Endodermal cell (in vitro differentiated cells): ENCODE data around the gene CEP57L1. TPM values are rescaled to one million over a fixed set of nuclear protein-coding genes. Genes with fewer than 3 reads are reported as not detected.

ENCODE experiments used
- DNase-seq: peaks from one replicate; pipeline ENCODE4 v3.0.0-alpha.2; 2017
- H3K27ac ChIP-seq: 2 replicates; pipeline ENCODE4 v1.5.1; 2013; ENCODE audit warnings: mild to moderate bottlenecking, low read depth, low read length, moderate library complexity
- H3K27me3 ChIP-seq: 2 replicates; pipeline ENCODE4 v1.6.1; 2013; ENCODE audit warnings: mild to moderate bottlenecking, low read length, moderate library complexity; ENCODE audit not compliant: insufficient read depth, control insufficient read depth, poor library complexity, severe bottlenecking
- H3K36me3 ChIP-seq: 2 replicates; pipeline ENCODE4 v1.7.0; 2013; ENCODE audit warnings: mild to moderate bottlenecking, low read length, moderate library complexity; ENCODE audit not compliant: control insufficient read depth, insufficient read depth
- H3K4me1 ChIP-seq: one replicate; pipeline ENCODE4 v1.7.0; 2013; ENCODE audit warnings: low read length; ENCODE audit not compliant: control insufficient read depth, insufficient read depth
- H3K4me3 ChIP-seq: 2 replicates; pipeline ENCODE4 v1.5.1; 2013; ENCODE audit warnings: mild to moderate bottlenecking, low read length, moderate library complexity
- H3K9ac ChIP-seq: 2 replicates; pipeline ENCODE4 v1.6.1; 2013; ENCODE audit warnings: mild to moderate bottlenecking, low read length, moderate library complexity; ENCODE audit not compliant: poor library complexity, severe bottlenecking; ENCODE audit errors: extremely low read depth
- H3K9me3 ChIP-seq: 2 replicates; pipeline ENCODE4 v1.6.1; 2013; ENCODE audit warnings: mild to moderate bottlenecking, low read length, moderate library complexity; ENCODE audit not compliant: control insufficient read depth
- H3K27ac Mint-ChIP-seq: 2 replicates; pipeline ENCODE4 v1.8.0; 2020; ENCODE audit warnings: mixed read lengths
- H3K27me3 Mint-ChIP-seq: 2 replicates; pipeline ENCODE4 v1.8.0; 2021; ENCODE audit warnings: mild to moderate bottlenecking, mixed read lengths; ENCODE audit not compliant: insufficient read depth
- H3K36me3 Mint-ChIP-seq: 2 replicates; pipeline ENCODE4 v1.8.0; 2020; ENCODE audit warnings: low read depth, mixed read lengths
- H3K4me1 Mint-ChIP-seq: 2 replicates; pipeline ENCODE4 v1.8.0; 2020; ENCODE audit warnings: mixed read lengths
- H3K4me3 Mint-ChIP-seq: 2 replicates; pipeline ENCODE4 v1.8.0; 2020; ENCODE audit warnings: mild to moderate bottlenecking, moderate library complexity, mixed read lengths
- H3K9me3 Mint-ChIP-seq: 2 replicates; pipeline ENCODE4 v1.8.0; 2020; ENCODE audit warnings: mild to moderate bottlenecking, mixed read lengths
- WGBS, 2 experiments: methylation state at CpG; one replicate each; pipeline versions ENCODE4 v1.1.5 to v1.1.7; 2013; ENCODE audit warnings: missing lambda C conversion rate in 2 of 2, mixed read lengths in 1 of 2; ENCODE audit not compliant: insufficient coverage in 1 of 2, insufficient read length in 1 of 2; 5-methylcytosine and 5-hydroxymethylcytosine counted together
- total RNA-seq, 2 donors: library from RNA; stranded (reverse); fragmentation: NEBNext Ultra II Directional in 1 of 2; extraction: Animal tissue kit (Norgen Biotek cat#: 25700) in 1 of 2; gene quantifications; 2 replicates in 1 of 2; 3 replicates in 1 of 2; pipeline ENCODE4 v1.2.1, GENCODE V29; 2021
- TF ChIP-seq, protein P1 (sequence below): fragments of 200-600 bp; sonication (generic); conservative IDR thresholded peaks from 2 replicates; pipeline ENCODE4 v1.5.0; 2021; ENCODE audit warnings: antibody characterized with exemption, mild to moderate bottlenecking

The CEP57L1 gene
- total RNA-seq, 2 donors from 2014 or later: 8.4 to 17.6 TPM

DNA sequence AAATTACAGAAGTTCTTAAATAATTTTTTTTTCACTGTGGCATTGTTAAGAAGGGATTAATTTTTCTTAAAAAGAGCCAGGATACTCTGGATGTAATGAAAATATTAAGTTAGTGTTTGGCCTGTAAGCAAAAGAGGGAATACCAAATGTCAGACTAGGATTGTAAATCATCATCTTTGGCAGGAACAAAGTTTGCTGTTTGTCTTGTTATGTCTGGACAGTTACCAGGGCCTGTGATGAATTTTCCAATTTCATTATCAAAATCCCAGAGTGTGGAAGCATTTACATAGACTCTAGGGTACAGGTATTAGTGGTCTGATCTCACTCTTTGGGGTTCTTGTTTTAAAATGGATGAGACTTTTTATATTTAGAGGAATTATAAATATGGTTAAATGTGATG, 26.1 kb downstream of the CEP57L1 start:
- Mint-ChIP-seq H3K4me3 (no peak overlapping the region), H3K27ac (no peak overlapping the region), H3K27me3 (no peaks in the 10 kb centered on the region), H3K9me3 (no peaks in the 10 kb centered on the region), H3K4me1 (peaks cover 7% of the 10 kb centered on the region), H3K36me3 (peaks cover 1% of the 10 kb centered on the region)
- no peaks in the 10 kb centered on the region for H3K36me3 ChIP-seq
- H3K4me3 ChIP-seq: no peak overlapping the region
- H3K9me3 ChIP-seq: no peaks in the 10 kb centered on the region
- no peak overlapping the region for H3K9ac ChIP-seq
- no peaks in the 10 kb centered on the region for H3K27me3 ChIP-seq
- no peaks in the 10 kb centered on the region for H3K4me1 ChIP-seq
- TF ChIP-seq, protein P1, sequence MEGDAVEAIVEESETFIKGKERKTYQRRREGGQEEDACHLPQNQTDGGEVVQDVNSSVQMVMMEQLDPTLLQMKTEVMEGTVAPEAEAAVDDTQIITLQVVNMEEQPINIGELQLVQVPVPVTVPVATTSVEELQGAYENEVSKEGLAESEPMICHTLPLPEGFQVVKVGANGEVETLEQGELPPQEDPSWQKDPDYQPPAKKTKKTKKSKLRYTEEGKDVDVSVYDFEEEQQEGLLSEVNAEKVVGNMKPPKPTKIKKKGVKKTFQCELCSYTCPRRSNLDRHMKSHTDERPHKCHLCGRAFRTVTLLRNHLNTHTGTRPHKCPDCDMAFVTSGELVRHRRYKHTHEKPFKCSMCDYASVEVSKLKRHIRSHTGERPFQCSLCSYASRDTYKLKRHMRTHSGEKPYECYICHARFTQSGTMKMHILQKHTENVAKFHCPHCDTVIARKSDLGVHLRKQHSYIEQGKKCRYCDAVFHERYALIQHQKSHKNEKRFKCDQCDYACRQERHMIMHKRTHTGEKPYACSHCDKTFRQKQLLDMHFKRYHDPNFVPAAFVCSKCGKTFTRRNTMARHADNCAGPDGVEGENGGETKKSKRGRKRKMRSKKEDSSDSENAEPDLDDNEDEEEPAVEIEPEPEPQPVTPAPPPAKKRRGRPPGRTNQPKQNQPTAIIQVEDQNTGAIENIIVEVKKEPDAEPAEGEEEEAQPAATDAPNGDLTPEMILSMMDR: no peak
- no peak overlapping the region for H3K27ac ChIP-seq
- no peak for DNase-seq

- Histone ChIP-seq H3K4me1 (no peaks in the 10 kb centered on the region), H3K27me3 (no peaks in the 10 kb centered on the region), H3K9ac (no peak overlapping the region), H3K4me3 (no peak overlapping the region), H3K9me3 (no peaks in the 10 kb centered on the region), H3K27ac (no peak overlapping the region), H3K36me3 (no peaks in the 10 kb centered on the region)
- WGBS, 2 experiments: 89 to 92% methylated on average over 1 to 2 of the region's 2 CpGs
- Mint-ChIP-seq H3K36me3 (peaks cover 1% of the 10 kb centered on the region), H3K27ac (no peak overlapping the region), H3K9me3 (no peaks in the 10 kb centered on the region), H3K4me1 (peaks cover 3% of the 10 kb centered on the region), H3K4me3 (no peak overlapping the region), H3K27me3 (no peaks in the 10 kb centered on the region)
- TF ChIP-seq, protein P1: no peak
- no peak for DNase-seq
Measured at GRCh38 chr6:109124219-109124618, 28.9 kb downstream of the CEP57L1 start.

GRCh38 chr6:109125504-109125903, 30.2 kb downstream of the CEP57L1 start:
- no peaks in the 10 kb centered on the region for H3K36me3 ChIP-seq
- no peak overlapping the region for H3K9ac ChIP-seq
- Mint-ChIP-seq H3K27me3 (no peaks in the 10 kb centered on the region), H3K36me3 (peaks cover 1% of the 10 kb centered on the region), H3K27ac (no peak overlapping the region), H3K9me3 (no peaks in the 10 kb centered on the region), H3K4me1 (no peaks in the 10 kb centered on the region), H3K4me3 (no peak overlapping the region)
- no peaks in the 10 kb centered on the region for H3K27me3 ChIP-seq
- no peaks in the 10 kb centered on the region for H3K4me1 ChIP-seq
- no peak overlapping the region for H3K4me3 ChIP-seq
- TF ChIP-seq, protein P1: no peak
- H3K27ac ChIP-seq: no peak overlapping the region
- no peaks in the 10 kb centered on the region for H3K9me3 ChIP-seq
- WGBS, 2 experiments: 80 to 95% methylated on average over 1 to 2 of the region's 3 CpGs
- DNase-seq: no peak
